ENCODE data around the gene HADHB. TPM values are rescaled to one million over a fixed set of nuclear protein-coding genes. Genes with fewer than 3 reads are reported as not detected.

HADHB gene
- total RNA-seq, 1 donor from 2014 or later, result 98.3 TPM

DNA sequence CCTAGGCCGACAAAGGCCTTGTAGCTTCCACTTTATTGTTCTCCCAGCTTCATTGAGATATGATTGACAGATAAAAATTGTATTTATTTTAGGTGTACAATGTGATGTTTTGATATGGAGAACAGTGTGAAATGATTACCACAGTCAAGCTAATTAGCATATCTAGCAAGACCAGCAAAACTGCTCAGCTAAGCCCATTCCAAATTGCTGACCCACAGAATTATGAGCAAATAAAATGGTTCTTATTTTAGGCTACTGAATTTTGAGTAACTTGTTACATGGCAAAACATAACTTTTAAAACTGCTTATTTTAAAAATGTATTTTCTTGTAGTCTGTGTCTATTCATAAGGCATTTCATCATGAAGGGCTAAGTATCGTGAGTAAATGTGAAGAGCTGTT lies 92.6 kb downstream of the HADHB start:
- H3K4me3 ChIP-seq (ENCODE audit: low read depth, low read length), result no peak overlapping the region
- H3K27me3 ChIP-seq (ENCODE audit: control insufficient read depth, insufficient read depth, low read length), result no peaks in the 10 kb centered on the region
- no peak for DNase-seq (ENCODE audit: low read depth)
- TF ChIP-seq, protein P1, sequence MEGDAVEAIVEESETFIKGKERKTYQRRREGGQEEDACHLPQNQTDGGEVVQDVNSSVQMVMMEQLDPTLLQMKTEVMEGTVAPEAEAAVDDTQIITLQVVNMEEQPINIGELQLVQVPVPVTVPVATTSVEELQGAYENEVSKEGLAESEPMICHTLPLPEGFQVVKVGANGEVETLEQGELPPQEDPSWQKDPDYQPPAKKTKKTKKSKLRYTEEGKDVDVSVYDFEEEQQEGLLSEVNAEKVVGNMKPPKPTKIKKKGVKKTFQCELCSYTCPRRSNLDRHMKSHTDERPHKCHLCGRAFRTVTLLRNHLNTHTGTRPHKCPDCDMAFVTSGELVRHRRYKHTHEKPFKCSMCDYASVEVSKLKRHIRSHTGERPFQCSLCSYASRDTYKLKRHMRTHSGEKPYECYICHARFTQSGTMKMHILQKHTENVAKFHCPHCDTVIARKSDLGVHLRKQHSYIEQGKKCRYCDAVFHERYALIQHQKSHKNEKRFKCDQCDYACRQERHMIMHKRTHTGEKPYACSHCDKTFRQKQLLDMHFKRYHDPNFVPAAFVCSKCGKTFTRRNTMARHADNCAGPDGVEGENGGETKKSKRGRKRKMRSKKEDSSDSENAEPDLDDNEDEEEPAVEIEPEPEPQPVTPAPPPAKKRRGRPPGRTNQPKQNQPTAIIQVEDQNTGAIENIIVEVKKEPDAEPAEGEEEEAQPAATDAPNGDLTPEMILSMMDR (IDR thresholded peaks at IDR 0.05; ENCODE audit: insufficient read depth, low read length, poor library complexity, severe bottlenecking), result no peak
- no peaks in the 10 kb centered on the region for H3K36me3 ChIP-seq (ENCODE audit: control insufficient read depth, insufficient read depth, low read length)

Other genes starting within 250 kb of the HADHB start
- 183 and 201 TPM in 2 replicates for gene RAB10, start 210.9 kb upstream of the HADHB start, total RNA-seq
- 3.0 and 3.1 TPM in 2 replicates for gene GAREM2, start 71.9 kb upstream of the HADHB start, total RNA-seq
- 109 and 115 TPM in 2 replicates for gene HADHA, start 307 bp upstream of the HADHB start, total RNA-seq
- 21.4 and 28.5 TPM in 2 replicates for gene SELENOI, start 101.2 kb downstream of the HADHB start, total RNA-seq
- 0.07 and 0.08 TPM in 2 replicates for gene ADGRF3, start 101.8 kb downstream of the HADHB start, total RNA-seq
- gene DRC1, start 157.0 kb downstream of the HADHB start, total RNA-seq, result 0.13 and 0.41 TPM in 2 replicates
- gene OTOF, start 233.2 kb downstream of the HADHB start, total RNA-seq, result not detected in 2 replicates